Neural progenitor cell (in vitro differentiated cells): ENCODE measurements around the gene SAMD4B. TPM values are rescaled to one million over a fixed set of nuclear protein-coding genes. Genes with fewer than 3 reads are reported as not detected.

Experiments
- DNase-seq: peaks from one replicate; pipeline ENCODE4 v3.0.0-alpha.2; 2016; ENCODE audit warnings: low spot score
- H2AFZ ChIP-seq: fragments of 200-600 bp; sonication (generic); replicated peaks from 2 replicates; pipeline ENCODE4 v1.6.1; 2016; ENCODE audit warnings: antibody characterized with exemption
- H3F3A ChIP-seq: fragments of 200-600 bp; sonication (generic); 2 replicates; pipeline ENCODE4 v1.6.1; 2016; ENCODE audit warnings: antibody characterized with exemption, low read depth
- H3K27ac ChIP-seq: fragments of 200-600 bp; sonication (generic); 2 replicates; pipeline ENCODE4 v1.5.1; 2016; ENCODE audit warnings: mild to moderate bottlenecking
- H3K27me3 ChIP-seq: fragments of 200-600 bp; sonication (generic); 2 replicates; pipeline ENCODE4 v1.6.1; 2016; ENCODE audit warnings: mild to moderate bottlenecking, moderate library complexity
- H3K36me3 ChIP-seq: fragments of 200-600 bp; sonication (generic); 2 replicates; pipeline ENCODE4 v1.5.1; 2016
- H3K4me1 ChIP-seq: fragments of 200-600 bp; sonication (generic); 2 replicates; pipeline ENCODE4 v1.6.1; 2016; ENCODE audit warnings: mixed run types
- H3K4me2 ChIP-seq: fragments of 200-600 bp; sonication (generic); 2 replicates; pipeline ENCODE4 v1.6.1; 2016
- H3K4me3 ChIP-seq: fragments of 200-600 bp; sonication (generic); 2 replicates; pipeline ENCODE4 v1.5.1; 2016
- H3K79me2 ChIP-seq: fragments of 200-600 bp; sonication (generic); 2 replicates; pipeline ENCODE4 v1.6.1; 2016; ENCODE audit warnings: low read depth
- H3K9ac ChIP-seq: fragments of 200-600 bp; sonication (generic); 2 replicates; pipeline ENCODE4 v1.6.1; 2016
- H3K9me3 ChIP-seq: fragments of 200-600 bp; sonication (generic); 2 replicates; pipeline ENCODE4 v1.5.1; 2016; ENCODE audit warnings: low read depth
- H4K20me1 ChIP-seq: fragments of 200-600 bp; sonication (generic); 2 replicates; pipeline ENCODE4 v1.6.1; 2016; ENCODE audit warnings: low read depth
- H3K27ac Mint-ChIP-seq: 3 replicates; pipeline ENCODE4 v1.8.0; 2021; ENCODE audit warnings: mixed read lengths
- H3K27me3 Mint-ChIP-seq: 2 replicates; pipeline ENCODE4 v1.8.0; 2022; ENCODE audit warnings: low read depth, mild to moderate bottlenecking, inconsistent platforms, moderate library complexity, mixed read lengths; ENCODE audit not compliant: insufficient read depth
- H3K36me3 Mint-ChIP-seq: 3 replicates; pipeline ENCODE4 v1.8.0; 2021; ENCODE audit warnings: mixed read lengths
- H3K4me1 Mint-ChIP-seq: 3 replicates; pipeline ENCODE4 v1.8.0; 2021; ENCODE audit warnings: mixed read lengths
- H3K4me3 Mint-ChIP-seq: 3 replicates; pipeline ENCODE4 v1.8.0; 2021; ENCODE audit warnings: mild to moderate bottlenecking, moderate library complexity, mixed read lengths
- H3K9me3 Mint-ChIP-seq: 3 replicates; pipeline ENCODE4 v1.8.0; 2020; ENCODE audit warnings: mixed read lengths
- CTCF ChIP-seq: fragments of 200-600 bp; sonication (generic); IDR thresholded peaks from 2 replicates; pipeline ENCODE4 v1.5.1; 2017; ENCODE audit warnings: antibody characterized with exemption, mild to moderate bottlenecking
- EZH2 ChIP-seq: fragments of 200-600 bp; sonication (generic); IDR thresholded peaks from 2 replicates; pipeline ENCODE4 v1.6.1; 2017; ENCODE audit warnings: antibody characterized with exemption, mild to moderate bottlenecking, moderate library complexity
- EZH2phosphoT487 ChIP-seq: fragments of 200-600 bp; sonication (generic); IDR thresholded peaks from 2 replicates; pipeline ENCODE4 v1.6.1; 2017; ENCODE audit warnings: antibody characterized with exemption
- total RNA-seq: library from RNA; depleted of rRNA; stranded (reverse); fragments of >200 nt; gene quantifications from 2 replicates; pipeline ENCODE4 v1.2.3, GENCODE V29; 2015; ENCODE audit warnings: low replicate concordance

Gene SAMD4B
- total RNA-seq, 1 donor from 2014 or later, result 32.8 TPM

DNA sequence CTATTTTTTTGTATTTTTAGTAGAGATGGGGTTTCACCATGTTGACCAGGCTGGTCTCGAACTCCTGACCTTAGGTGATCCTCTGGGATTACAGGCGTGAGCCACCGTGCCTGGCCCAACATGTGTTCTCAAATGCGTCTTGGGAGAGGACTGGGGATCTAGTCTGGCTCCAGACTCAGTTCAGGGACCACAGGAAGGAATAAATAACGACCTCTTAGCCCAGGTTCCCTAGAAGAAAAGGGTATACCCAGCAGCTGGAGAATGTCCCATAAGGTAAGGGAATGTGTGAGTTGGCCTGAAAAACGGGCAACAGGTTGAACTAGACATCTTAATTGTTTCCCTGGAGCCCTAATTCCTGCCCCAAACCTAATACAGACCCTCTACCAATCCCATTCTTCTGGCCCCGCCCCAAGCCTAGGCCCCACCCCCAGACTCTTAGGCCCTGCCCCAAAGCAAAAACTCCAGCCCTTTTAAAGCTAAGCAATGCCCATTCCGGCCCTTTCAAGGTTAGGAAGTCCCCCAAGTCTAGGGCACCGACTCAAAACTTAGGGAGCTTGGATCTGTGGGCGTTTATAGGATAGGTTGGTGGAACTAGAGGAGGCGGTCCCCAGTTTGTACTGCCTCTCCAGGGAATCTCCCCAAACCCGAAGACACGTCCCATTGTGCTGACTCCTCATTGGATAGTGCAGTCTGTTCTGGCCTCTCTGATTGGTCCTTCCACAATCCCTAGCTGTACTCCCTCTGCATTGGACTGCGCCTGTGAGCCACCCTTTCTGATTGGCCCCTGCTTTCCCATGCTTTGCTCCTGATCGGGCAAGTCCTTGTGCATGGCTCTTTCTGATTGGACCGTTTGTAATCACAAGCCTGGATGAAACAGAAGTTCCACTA lies 16.2 kb upstream of the SAMD4B start:
- Histone ChIP-seq H3K27me3 (peaks cover 33% of the 10 kb centered on the region), H3K79me2 (no peaks in the 10 kb centered on the region), H4K20me1 (no peaks in the 10 kb centered on the region), H3K4me3 (no peak overlapping the region), H3K9me3 (no peaks in the 10 kb centered on the region), H3K4me1 (peaks cover 4% of the 10 kb centered on the region), H3K27ac (no peak overlapping the region), H3K9ac (no peak overlapping the region), H3K36me3 (no peaks in the 10 kb centered on the region), H2AFZ (no peak overlapping the region), H3F3A (peaks cover 15% of the 10 kb centered on the region), H3K4me2 (no peak overlapping the region)
- Mint-ChIP-seq H3K4me1 (peaks cover 20% of the 10 kb centered on the region), H3K27me3 (peaks cover 30% of the 10 kb centered on the region), H3K9me3 (no peaks in the 10 kb centered on the region), H3K36me3 (no peaks in the 10 kb centered on the region), H3K4me3 (no peak overlapping the region), H3K27ac (no peak overlapping the region)
- DNase-seq, result no peak
- TF ChIP-seq CTCF (no peak), EZH2phosphoT487 (no peak), EZH2 (no peak)

DNA sequence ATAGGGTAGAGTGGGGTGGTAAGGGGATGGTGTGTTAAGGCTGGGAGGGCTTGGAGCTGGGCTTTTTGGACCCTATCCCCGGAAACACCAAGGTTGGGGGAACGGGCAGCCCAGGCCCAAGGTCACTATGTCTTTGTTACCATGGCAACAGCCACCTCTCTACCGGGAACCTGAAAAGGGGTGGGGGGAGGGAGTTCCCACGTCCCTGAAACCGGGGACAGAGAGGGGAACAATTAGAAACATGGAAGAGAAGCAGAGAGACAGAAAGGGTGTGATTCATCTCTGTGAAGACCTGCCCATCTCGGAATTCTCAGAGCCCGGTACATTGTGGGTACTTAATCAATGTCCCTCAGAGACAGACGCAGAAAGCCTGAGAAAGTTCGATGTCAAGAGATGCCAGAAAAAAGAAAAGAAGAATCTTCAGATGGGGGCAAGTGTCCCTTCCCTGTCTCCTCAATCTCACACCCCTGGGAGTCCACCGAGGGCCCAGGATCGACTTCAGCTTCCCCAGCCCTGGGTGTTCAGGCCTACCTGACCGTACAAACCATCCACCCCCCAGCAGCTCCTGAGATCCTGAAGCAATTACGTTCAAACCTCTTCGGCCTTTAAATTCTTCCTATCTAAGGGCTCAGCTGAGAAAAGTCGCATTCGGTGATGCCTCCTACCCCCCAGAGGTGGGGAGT lies 14.7 kb upstream of the SAMD4B start:
- Mint-ChIP-seq H3K27me3 (peaks cover 22% of the 10 kb centered on the region), H3K9me3 (no peaks in the 10 kb centered on the region), H3K4me3 (peak overlapping the region; percentile 16), H3K4me1 (peaks cover 15% of the 10 kb centered on the region), H3K36me3 (no peaks in the 10 kb centered on the region), H3K27ac (peak overlapping the region; percentile 72)
- H3K27ac ChIP-seq, result no peak overlapping the region
- TF ChIP-seq EZH2phosphoT487, result no peak
- no peak for TF ChIP-seq EZH2
- no peak for TF ChIP-seq CTCF
- H3K9me3 ChIP-seq, result no peaks in the 10 kb centered on the region
- H2AFZ ChIP-seq, result peak overlapping the region; percentile 52
- H3K36me3 ChIP-seq, result no peaks in the 10 kb centered on the region
- no peaks in the 10 kb centered on the region for H4K20me1 ChIP-seq
- DNase-seq, result peak; percentile 27
- H3K4me1 ChIP-seq, result peaks cover 4% of the 10 kb centered on the region
- no peak overlapping the region for H3K4me3 ChIP-seq
- H3K79me2 ChIP-seq, result no peaks in the 10 kb centered on the region
- H3F3A ChIP-seq, result peaks cover 4% of the 10 kb centered on the region
- H3K27me3 ChIP-seq, result peaks cover 20% of the 10 kb centered on the region
- H3K9ac ChIP-seq, result no peak overlapping the region
- peak overlapping the region; percentile 55 for H3K4me2 ChIP-seq

DNA sequence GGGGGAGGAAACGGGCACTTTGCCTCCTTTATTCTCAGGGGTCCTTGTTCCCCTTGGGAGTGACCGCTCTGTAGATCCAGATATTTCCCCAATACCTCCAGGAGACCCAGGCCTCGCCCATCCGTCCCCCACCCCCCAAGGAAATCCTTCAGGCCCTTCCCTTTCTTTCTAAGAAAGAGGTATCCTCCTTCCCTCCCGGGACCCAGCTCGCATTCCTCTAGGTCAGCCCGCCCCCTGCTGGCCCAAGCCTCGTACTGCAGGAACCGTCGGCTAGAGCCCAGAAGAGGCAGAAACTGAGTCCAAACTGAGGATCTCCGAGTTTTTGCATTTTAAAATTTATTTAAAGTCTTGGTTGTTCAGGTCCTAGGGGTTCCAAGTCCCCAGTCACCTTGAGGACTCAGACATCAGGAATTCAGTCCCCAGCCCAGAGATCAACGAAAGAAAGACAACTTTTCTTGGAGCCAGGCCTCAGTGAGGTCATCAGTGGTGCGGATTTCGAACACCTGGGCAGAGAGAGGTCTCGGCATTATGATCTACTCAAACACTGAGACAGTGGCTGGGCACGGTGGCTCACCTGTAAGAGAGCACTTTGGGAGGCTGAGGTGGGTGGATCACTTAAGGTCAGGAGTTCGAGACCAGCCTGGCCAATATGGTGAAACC lies 14.0 kb upstream of the SAMD4B start:
- Histone ChIP-seq H3K36me3 (no peaks in the 10 kb centered on the region), H3K9ac (no peak overlapping the region), H3K4me2 (peak overlapping the region; percentile 55), H4K20me1 (no peaks in the 10 kb centered on the region), H3K4me1 (peaks cover 4% of the 10 kb centered on the region), H2AFZ (peak overlapping the region; percentile 52), H3F3A (peaks cover 4% of the 10 kb centered on the region), H3K27ac (no peak overlapping the region), H3K79me2 (no peaks in the 10 kb centered on the region), H3K9me3 (no peaks in the 10 kb centered on the region), H3K4me3 (no peak overlapping the region), H3K27me3 (peaks cover 13% of the 10 kb centered on the region)
- H3K36me3 Mint-ChIP-seq, result no peaks in the 10 kb centered on the region
- H3K4me3 Mint-ChIP-seq, result peak overlapping the region; percentile 16
- DNase-seq, result peak; percentile 93
- H3K27ac Mint-ChIP-seq, result peak overlapping the region; percentile 72
- peak; percentile 30 for TF ChIP-seq EZH2
- no peak for TF ChIP-seq EZH2phosphoT487
- peak; percentile 99 for TF ChIP-seq CTCF
- H3K9me3 Mint-ChIP-seq, result no peaks in the 10 kb centered on the region
- peaks cover 18% of the 10 kb centered on the region for H3K27me3 Mint-ChIP-seq
- H3K4me1 Mint-ChIP-seq, result peaks cover 19% of the 10 kb centered on the region
